K562 (cell line): ENCODE measurements around the gene PRM2. TPM values are rescaled to one million over a fixed set of nuclear protein-coding genes. Genes with fewer than 3 reads are reported as not detected.

Experiments used
- ATAC-seq: fragments of 200-7000 bp; cut with Tn5 transposase; 3 replicates; pipeline ENCODE4 v1.9.1; 2020; ENCODE audit warnings: moderate library complexity
- BruUV-seq: library from RNA; stranded (reverse); fragments of 400-500 nt; replicated peaks from 2 replicates; lab custom pipeline; 2021; lab: Mats Ljungman, UMichigan
- CTCF ChIA-PET: fragments of 300-600 bp; formaldehyde crosslinking; extraction: SDS; loops from one replicate; lab custom pipeline; 2021; ENCODE audit warnings: low intra/inter-chr PET ratio; lab: Yijun Ruan, JAX
- POLR2A ChIA-PET: fragments of 300-600, 350-650 bp; sonication (Branson Sonifier 250); formaldehyde crosslinking; extraction: SDS; loops from one replicate; lab custom pipeline; 2021; ENCODE audit warnings: antibody characterized with exemption, inconsistent platforms; lab: Yijun Ruan, JAX
- DNase-seq, 4 experiments: peaks; one replicate each; pipeline versions ENCODE4 v3.0.0 to v3.0.0-alpha.2; 2011 to 2018; ENCODE audit warnings: low spot score in 3 of 4, mixed read lengths in 3 of 4; ENCODE audit errors: extremely low read depth in 1 of 4
- FAIRE-seq: peaks from 2 replicates; lab custom pipeline; 2011; peaks lifted over from hg19 to GRCh38; lab: Jason Lieb, UNC
- H2AFZ ChIP-seq: 2 replicates; pipeline ENCODE4 v1.6.0; 2011; ENCODE audit warnings: low read depth, low read length, control low read depth, inconsistent platforms
- H3K27ac ChIP-seq: fragments of 200-600 bp; 3 replicates; pipeline ENCODE4 v1.8.0; 2011; ENCODE audit warnings: low read depth, mild to moderate bottlenecking, control low read depth, inconsistent platforms, low read length, moderate library complexity, mixed read lengths; ENCODE audit errors: extremely low read depth
- H3K27me3 ChIP-seq, 2 experiments: fragments of 300-600 bp in 1 of 2; 2 replicates in 1 of 2; 3 replicates in 1 of 2; pipeline versions ENCODE4 v1.6.0 to v1.8.0; 2011; ENCODE audit warnings: inconsistent platforms in 2 of 2, low read length in 2 of 2, mild to moderate bottlenecking in 1 of 2, mixed read lengths in 1 of 2, moderate library complexity in 1 of 2; ENCODE audit not compliant: control insufficient read depth in 2 of 2, insufficient read depth in 2 of 2
- H3K36me3 ChIP-seq: fragments of 300-600 bp; 3 replicates; pipeline ENCODE4 v1.8.0; 2011; ENCODE audit warnings: mild to moderate bottlenecking, low read length, inconsistent platforms; ENCODE audit not compliant: control insufficient read depth, insufficient read depth
- H3K4me1 ChIP-seq, 2 experiments: fragments of 200-600 bp in 1 of 2; replicated peaks in 1 of 2; 2 replicates in 1 of 2; 3 replicates in 1 of 2; pipeline versions ENCODE4 v1.5.1 to v1.8.0; 2011; ENCODE audit warnings: inconsistent platforms in 2 of 2, low read length in 2 of 2, mild to moderate bottlenecking in 1 of 2, mixed read lengths in 1 of 2, moderate library complexity in 1 of 2; ENCODE audit not compliant: control insufficient read depth in 2 of 2, insufficient read depth in 2 of 2
- H3K4me2 ChIP-seq: 2 replicates; pipeline ENCODE4 v1.6.1; 2011; ENCODE audit warnings: low read length, control low read depth, inconsistent platforms, mixed read lengths; ENCODE audit not compliant: insufficient read depth
- H3K4me3 ChIP-seq: fragments of 200-600 bp; sonication (generic), shearing (Covaris generic); 2 replicates; pipeline ENCODE4 v1.5.1; 2016; ENCODE audit warnings: control low read depth, inconsistent platforms
- H3K79me2 ChIP-seq: fragments of 200-600 bp; 3 replicates; pipeline ENCODE4 v1.8.0; 2011; ENCODE audit warnings: low read length, inconsistent platforms; ENCODE audit not compliant: control insufficient read depth, insufficient read depth
- H3K9ac ChIP-seq, 2 experiments: 2 replicates each; pipeline versions ENCODE4 v1.6.0 to v1.6.1; 2011; ENCODE audit warnings: low read depth in 2 of 2, low read length in 2 of 2, control low read depth in 1 of 2, inconsistent platforms in 1 of 2, mild to moderate bottlenecking in 1 of 2, mixed read lengths in 1 of 2; ENCODE audit not compliant: insufficient read depth in 1 of 2
- H3K9me1 ChIP-seq: one replicate; pipeline ENCODE4 v1.6.0; 2011; ENCODE audit warnings: inconsistent platforms, mild to moderate bottlenecking, low read length, moderate library complexity; ENCODE audit not compliant: control insufficient read depth, insufficient read depth
- H3K9me3 ChIP-seq: replicated peaks from 2 replicates; pipeline ENCODE4 v1.5.1; 2011; ENCODE audit warnings: low read depth, low read length, inconsistent platforms; ENCODE audit not compliant: control insufficient read depth, insufficient read depth
- H4K20me1 ChIP-seq: replicated peaks from 2 replicates; pipeline ENCODE4 v1.6.1; 2011; ENCODE audit warnings: low read length, inconsistent platforms, mixed read lengths; ENCODE audit not compliant: control insufficient read depth, insufficient read depth
- CBX2 ChIP-seq: fragments of 200-600 bp; sonication (generic); IDR thresholded peaks from one replicate; pipeline ENCODE4 v1.6.1; 2012; ENCODE audit warnings: mild to moderate bottlenecking, low read length, inconsistent platforms; ENCODE audit not compliant: insufficient read depth, poor library complexity, severe bottlenecking
- CHD2 ChIP-seq: IDR thresholded peaks from 2 replicates; pipeline ENCODE4 v1.6.1; 2011; ENCODE audit warnings: low read depth, low read length
- NELFE ChIP-seq: IDR thresholded peaks from 2 replicates; pipeline ENCODE4 v1.6.1; 2011; ENCODE audit warnings: mild to moderate bottlenecking; ENCODE audit not compliant: insufficient read depth, insufficient read length
- SRF ChIP-seq, 2 experiments: fragments of 250-450, 450-650 bp in 1 of 2; sonication (Bioruptor Pico) in 1 of 2; sonication (generic) in 1 of 2; formaldehyde crosslinking; IDR thresholded peaks; 2 replicates each; pipeline versions ENCODE4 v1.5.0 to v1.5.1; 2020 to 2022; ENCODE audit warnings: mild to moderate bottlenecking in 1 of 2, missing genetic modification reagents in 1 of 2
- TAL1 ChIP-seq: fragments of 450-650 bp; IDR thresholded peaks from 2 replicates; pipeline ENCODE4 v1.6.1; 2016; ENCODE audit warnings: mild to moderate bottlenecking
- ZNF274 ChIP-seq: IDR thresholded peaks from 2 replicates; pipeline ENCODE4 v1.6.1; 2011; ENCODE audit warnings: low read depth, mild to moderate bottlenecking, low read length, moderate library complexity, borderline replicate concordance
- WGBS: fragments of 100-300 bp; shearing (Covaris generic); methylation state at CpG from one replicate; pipeline ENCODE4 v1.1.6; 2016; ENCODE audit warnings: low coverage, mixed read lengths; ENCODE audit not compliant: insufficient coverage; ENCODE audit errors: missing lambda C conversion rate; 5-methylcytosine and 5-hydroxymethylcytosine counted together
- in situ Hi-C: fragments of 300-500 bp; cut with MboI; formaldehyde crosslinking; loops from 4 replicates; pipeline ENCODE4 v1.15.0; 2018; ENCODE audit warnings: inconsistent platforms, mixed read lengths
- intact Hi-C: fragments of 100-400 bp; cut with micrococcal nuclease; formaldehyde crosslinking; loops from 2 replicates; pipeline ENCODE4 v1.14.2; 2022
- polyA plus RNA-seq, 8 experiments: library from polyadenylated mRNA; depleted of rRNA in 4 of 8; stranded (reverse) in 5 of 8; unstranded in 3 of 8; fragments of >200 nt; fragmentation: Nextera tagmentation in 2 of 8; fragmentation: Illumina TruSeq in 1 of 8; extraction: Ambion mirVana in 2 of 8; extraction: Trizol in 1 of 8; gene quantifications; 2 replicates each; pipeline versions ENCODE4 v1.2.1 to v1.2.3, GENCODE V29; 2011 to 2014; ENCODE audit warnings: inconsistent platforms in 1 of 8, missing spikeins in 1 of 8
- total RNA-seq, 7 experiments: library from RNA; depleted of rRNA in 6 of 7; stranded (reverse); fragments of >200 nt in 6 of 7; fragmentation: Illumina TruSeq in 2 of 7; extraction: Trizol in 2 of 7; gene quantifications; 2 replicates each; pipeline versions ENCODE4 v1.2.1 to v1.2.3, GENCODE V29; 2011 to 2021; ENCODE audit warnings: low replicate concordance in 1 of 7
- TF ChIP-seq, protein P1 (sequence below): sonication (generic); formaldehyde crosslinking; IDR thresholded peaks from 2 replicates; pipeline ENCODE4 v1.8.1; 2023; ENCODE audit warnings: mild to moderate bottlenecking, missing genetic modification reagents

Gene PRM2
- total and polyA plus RNA-seq, 9 of the 15 experiments (the other 6 are each of a cell fraction or from before 2014, with no cell fraction given): not detected

DNA sequence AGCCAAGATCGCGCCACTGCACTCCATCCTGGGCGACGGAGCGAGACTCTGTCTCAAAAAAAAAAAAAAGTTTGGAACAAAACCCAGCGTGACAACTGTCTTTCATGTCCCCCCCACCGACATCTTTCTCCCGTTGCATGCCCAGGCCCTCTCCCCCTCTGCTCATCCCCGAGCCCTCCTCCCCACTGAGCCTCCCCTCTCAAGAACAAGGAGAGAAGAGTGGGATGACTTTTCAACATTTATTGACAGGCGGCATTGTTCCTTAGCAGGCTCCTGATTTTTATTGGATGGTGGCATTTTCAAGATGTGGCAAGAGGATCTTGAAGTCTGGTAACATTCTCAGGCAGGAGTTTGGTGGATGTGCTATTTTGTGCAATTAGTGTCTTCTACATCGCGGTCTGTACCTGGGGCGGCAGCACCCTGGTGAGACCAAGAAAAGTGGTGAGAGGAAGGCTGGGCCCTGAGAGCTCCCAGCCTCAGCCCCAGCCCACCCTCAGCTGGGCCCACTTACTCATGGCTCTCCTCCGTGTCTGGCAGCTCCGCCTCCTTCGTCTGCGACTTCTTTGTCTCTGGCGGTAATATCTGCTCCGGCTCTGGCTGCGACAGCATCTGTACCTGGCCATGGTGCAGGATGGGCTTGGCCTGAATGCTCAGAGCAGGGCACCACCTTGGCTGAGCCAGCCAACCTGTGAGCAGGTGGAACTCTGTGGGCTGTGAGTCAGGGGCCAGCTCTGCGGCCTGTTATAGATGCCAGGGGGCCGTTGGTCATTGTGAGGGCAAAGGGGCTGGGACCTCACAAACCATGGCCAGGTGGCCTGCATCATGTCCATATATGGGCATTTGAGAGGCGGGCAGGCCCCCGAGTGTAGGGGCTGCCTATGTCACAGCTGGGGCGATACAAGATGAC is 4.6 kb upstream of the PRM2 start, which contains the start of gene PRM1:
PRM1 (minus strand) TSS at position 715 of the 907 bp plus-strand sequence; CDS start at position 623, 92 bp downstream.
- Histone ChIP-seq H3K9me3 (no peaks in the 10 kb centered on the region), H3K36me3 (no peaks in the 10 kb centered on the region), H3K9ac (no peak within 1 kb of the TSS; a peak in 1 of 4 replicates), H3K4me1 (peaks cover 0 to 8% of the 10 kb centered on the region in 2 experiments; a peak in 2 of 5 replicates), H3K27ac (no peak within 1 kb of the TSS), H3K4me2 (no peak within 1 kb of the TSS)
- 14% methylated on average over 16 of the region's 25 CpGs for WGBS
- ATAC-seq (no peak), DNase-seq (no peak)
- POLR2A ChIA-PET: no interaction called here
- intact Hi-C loops: no loop called here
- BruUV-seq: no TSS peak
- TF ChIP-seq, protein P1, sequence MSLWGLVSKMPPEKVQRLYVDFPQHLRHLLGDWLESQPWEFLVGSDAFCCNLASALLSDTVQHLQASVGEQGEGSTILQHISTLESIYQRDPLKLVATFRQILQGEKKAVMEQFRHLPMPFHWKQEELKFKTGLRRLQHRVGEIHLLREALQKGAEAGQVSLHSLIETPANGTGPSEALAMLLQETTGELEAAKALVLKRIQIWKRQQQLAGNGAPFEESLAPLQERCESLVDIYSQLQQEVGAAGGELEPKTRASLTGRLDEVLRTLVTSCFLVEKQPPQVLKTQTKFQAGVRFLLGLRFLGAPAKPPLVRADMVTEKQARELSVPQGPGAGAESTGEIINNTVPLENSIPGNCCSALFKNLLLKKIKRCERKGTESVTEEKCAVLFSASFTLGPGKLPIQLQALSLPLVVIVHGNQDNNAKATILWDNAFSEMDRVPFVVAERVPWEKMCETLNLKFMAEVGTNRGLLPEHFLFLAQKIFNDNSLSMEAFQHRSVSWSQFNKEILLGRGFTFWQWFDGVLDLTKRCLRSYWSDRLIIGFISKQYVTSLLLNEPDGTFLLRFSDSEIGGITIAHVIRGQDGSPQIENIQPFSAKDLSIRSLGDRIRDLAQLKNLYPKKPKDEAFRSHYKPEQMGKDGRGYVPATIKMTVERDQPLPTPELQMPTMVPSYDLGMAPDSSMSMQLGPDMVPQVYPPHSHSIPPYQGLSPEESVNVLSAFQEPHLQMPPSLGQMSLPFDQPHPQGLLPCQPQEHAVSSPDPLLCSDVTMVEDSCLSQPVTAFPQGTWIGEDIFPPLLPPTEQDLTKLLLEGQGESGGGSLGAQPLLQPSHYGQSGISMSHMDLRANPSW (CRISPR knock-in tag): no peak
- peak in 1 of 2 experiments; percentile 82; a peak in 2 of 4 replicates for TF ChIP-seq SRF (CRISPR knock-in tag; IDR thresholded peaks at IDR 0.05)
- no peak for TF ChIP-seq TAL1
- no peak for TF ChIP-seq CHD2
- no peak for TF ChIP-seq CBX2
- TF ChIP-seq ZNF274: no peak
- no peak for TF ChIP-seq NELFE
- TF ChIP-seq, all 486 proteins: peak for 1
- no peaks in the 10 kb centered on the region for H3K9me1 ChIP-seq
- no peak for FAIRE-seq
- H3K4me3 ChIP-seq: no peak within 1 kb of the TSS
- H3K27me3 ChIP-seq: peaks cover 47 to 50% of the 10 kb centered on the region in 2 experiments
- in situ Hi-C loops: no loop called here
- H2AFZ ChIP-seq: no peak within 1 kb of the TSS
- CTCF ChIA-PET: no interaction called here
- H3K79me2 ChIP-seq: no peaks in the 10 kb centered on the region
- H4K20me1 ChIP-seq: peaks cover 6% of the 10 kb centered on the region; the same call in 1 of the 2 replicates
